ENCODE results near the gene SASH1.

Gene SASH1

DNA sequence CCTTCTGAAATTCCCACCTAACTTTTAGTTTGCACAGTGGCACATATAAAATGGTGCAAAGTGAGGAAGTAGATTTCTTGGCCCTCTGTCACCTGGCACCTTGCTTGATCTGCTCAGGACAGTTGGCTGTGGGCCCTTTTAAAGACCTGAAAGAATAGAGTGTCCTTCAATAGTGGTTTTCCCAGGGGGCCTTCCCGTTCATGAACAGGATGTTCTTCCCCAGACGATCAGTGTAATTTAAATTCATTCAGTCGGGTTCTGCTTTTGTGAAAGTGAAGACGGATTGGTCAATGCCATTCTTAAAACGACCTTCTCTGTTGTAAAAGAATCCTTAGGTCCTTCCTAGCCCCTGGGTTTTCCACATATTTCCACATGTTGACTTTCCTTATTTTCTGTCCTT, 178.5 kb downstream of the SASH1 start:
- DNase-seq (ENCODE audit: low read depth) = no peak

DNA sequence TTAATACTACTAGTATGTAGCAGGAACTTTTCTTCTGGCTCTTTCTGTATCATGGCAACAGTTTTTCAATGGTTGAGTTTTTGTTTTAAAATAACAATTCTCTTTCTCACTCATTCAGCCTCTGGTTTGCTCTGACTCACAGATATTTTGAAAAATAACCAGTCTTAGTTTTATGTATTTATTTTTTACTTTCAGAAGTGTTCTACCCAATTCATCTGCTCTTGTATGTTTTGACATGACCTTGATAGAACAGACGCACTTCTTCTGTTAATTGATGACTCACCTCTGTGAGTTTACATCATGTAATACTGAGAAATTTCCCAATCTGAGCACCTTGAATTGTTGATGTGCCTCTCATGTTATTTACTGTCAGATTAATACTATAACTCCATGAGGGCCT, 178.9 kb downstream of the SASH1 start:
- no peak for DNase-seq (ENCODE audit: low read depth)

DNA sequence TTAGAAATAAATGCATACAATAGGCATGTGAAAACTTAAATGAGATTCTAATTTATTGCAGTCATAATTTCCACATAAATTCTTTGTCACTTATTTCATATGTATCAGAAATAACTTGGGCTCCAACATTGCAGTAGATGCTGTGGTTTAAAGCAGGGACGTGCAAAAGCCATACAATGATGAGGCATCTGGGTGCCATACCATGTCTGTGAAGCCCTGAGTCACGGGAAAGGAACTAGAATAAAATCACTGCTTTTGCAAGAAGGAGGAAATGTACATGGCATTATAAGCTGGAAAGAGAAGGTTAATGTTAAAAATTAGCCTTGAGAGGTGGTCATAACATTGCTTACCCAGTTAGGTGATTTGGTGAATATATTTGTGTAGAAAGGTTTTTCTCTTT, 180.4 kb downstream of the SASH1 start:
- no peak for DNase-seq (ENCODE audit: low read depth)

DNA sequence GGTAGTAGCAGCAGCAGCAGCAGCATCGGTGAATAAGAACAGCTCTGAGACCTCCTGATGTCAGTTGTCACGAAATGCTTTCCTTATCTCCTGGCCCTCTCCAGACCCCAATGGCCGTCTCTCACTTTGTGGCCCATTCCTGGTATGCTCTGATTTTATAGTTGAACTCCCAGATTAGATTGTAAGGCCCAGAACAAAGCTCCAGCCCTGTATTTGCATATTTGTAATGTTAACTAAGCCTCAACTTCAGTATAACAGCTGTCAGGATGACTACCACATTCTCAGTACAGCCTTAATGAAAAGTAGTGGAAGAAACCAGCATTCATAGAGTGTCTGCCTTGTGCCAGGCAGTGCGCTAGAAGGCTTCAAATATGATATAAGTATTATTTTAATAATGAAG, 180.9 kb downstream of the SASH1 start:
- no peak for DNase-seq (ENCODE audit: low read depth)

DNA sequence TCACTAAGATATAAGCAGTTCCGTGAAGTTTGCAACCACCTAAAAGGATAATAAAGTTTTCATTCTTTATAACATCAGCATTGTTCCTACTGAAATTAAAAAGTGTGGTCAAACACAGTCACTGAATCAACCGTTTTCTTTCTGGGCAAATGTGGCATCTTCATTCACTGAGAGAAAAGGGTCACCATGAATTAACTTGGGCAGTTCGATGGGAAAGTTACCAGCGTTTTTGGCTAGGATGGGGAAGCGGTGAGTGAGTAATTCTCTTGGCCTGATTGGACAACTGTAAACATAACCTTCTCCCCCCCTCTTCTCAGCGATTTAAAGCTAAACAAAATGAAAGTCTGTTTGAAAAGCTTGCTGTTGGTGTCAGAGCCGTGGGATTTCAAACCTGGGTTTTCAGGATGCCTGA, 181.8 kb downstream of the SASH1 start:
- DNase-seq (ENCODE audit: low read depth) = no peak

DNA sequence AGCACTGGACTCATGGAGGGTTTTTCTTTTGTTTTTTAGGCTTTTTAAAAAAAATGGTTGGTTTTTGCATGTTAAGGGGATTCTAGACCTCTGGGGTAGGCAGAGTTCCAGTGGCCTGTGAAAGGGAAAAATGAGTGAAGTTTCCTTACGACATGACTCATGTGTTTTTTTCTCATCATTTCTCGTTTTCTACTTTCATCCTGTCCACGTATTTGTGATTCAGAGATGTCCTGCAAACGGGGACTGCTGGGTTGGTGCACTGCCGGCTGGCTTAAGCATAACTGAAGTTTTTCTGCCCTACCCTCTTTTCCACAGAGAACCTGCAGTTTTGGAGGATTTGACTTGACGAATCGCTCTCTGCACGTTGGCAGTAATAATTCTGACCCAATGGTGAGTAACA, 182.3 kb downstream of the SASH1 start:
- DNase-seq (ENCODE audit: low read depth) = no peak

DNA sequence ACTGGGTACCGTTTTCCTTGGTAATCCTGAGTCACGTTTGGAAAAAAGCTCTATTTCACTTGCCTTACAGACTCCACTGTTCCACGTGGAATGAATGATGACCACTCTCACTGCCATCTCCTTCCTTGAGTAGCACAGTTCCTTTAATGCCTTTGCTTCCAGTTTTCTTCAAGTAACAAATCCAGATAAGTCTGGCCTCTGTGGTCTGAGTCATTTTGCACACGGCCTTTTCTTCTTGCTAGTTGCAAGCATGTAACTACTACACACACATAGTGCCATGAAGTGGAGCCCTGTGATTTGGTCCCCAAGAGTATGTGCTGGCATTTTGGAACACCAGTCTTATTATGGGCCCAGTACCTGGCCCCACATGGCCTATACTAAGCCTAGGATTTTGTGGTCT, 182.8 kb downstream of the SASH1 start:
- no peak for DNase-seq (ENCODE audit: low read depth)

DNA sequence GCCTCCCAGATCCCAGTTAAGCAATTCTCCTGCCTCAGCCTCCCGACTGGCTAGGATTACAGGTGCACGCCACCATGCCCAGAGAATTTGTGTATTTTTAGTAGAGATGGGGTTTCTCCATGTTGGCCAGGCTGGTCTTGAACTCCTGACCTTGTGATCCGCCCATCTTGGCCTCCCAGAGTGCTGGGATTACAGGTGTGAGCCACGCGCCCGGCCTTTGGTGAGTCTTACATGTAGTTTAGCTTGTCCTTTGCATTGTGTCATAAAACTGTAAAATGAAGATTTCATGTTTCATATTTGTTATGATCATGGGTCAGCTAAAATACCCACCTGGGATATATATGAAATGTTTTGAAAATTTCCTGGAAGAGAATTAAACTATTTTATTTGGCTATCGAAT, 183.5 kb downstream of the SASH1 start:
- DNase-seq (ENCODE audit: low read depth) = no peak

DNA sequence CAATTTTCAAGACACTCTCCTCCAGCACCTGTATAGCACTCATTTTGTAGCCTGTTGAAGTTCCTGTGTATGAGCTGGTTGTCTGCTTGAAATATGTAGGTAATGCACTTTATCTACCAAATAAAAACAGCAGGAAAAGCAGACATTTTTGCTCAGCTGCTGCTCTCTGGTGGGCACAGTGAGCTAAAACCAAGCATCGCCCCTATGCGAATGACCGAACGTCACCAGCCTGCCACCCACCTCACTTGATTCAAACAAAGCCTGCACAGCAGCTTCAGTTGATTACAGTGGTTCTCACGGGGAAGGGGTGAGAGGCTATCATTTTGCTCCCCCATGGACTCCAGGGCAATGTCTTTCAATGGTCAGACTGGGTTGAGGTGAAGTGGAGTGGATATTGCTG, 185.7 kb downstream of the SASH1 start:
- no peak for DNase-seq (ENCODE audit: low read depth)

DNA sequence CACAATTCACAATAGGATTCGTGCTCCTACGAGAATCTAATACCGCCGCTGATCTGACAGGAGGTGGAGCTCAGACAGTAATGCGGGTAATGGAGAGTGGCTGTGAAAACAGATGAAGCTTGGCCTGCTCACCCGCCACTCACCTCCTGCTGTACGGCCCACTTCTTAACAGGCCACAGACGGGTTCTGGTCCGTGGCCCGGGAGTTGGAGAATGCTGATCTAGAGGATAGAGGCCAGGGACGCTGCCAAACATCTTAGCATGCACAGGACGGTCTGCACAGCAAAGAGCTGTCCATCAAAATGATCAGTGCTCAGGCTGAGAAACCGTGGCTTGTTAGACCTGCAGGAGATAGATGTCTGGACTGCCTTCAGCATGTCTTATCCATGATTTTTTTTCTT, 186.4 kb downstream of the SASH1 start:
- DNase-seq (ENCODE audit: low read depth) = no peak

DNA sequence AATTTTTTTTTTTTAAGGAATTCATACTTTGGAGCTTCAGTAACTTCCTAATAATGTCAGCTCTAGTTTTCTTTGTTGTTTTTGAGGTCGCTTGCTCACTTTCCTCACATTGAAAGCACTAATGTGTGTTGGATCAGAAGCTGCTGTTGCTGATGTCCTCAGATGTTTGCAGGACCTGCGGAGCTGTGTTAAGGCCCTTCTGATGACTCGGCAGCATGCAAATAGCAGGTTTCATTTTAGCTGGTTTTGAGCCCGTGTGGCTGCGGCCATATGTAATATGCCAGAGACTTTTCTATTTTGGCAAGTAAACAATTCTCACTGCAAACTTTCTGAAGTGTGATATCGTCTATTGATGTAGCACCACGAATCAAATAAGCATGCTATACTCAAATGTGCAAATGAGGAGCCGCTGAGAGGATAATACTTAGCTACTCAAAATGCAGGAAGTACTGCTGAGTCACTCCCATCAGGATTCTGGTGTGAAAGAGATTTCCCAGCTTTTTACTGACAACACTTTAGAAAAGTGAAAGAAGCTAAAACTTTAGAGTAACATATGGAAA, 187.8 kb downstream of the SASH1 start:
- peak; percentile 90 for DNase-seq (ENCODE audit: low read depth)

DNA sequence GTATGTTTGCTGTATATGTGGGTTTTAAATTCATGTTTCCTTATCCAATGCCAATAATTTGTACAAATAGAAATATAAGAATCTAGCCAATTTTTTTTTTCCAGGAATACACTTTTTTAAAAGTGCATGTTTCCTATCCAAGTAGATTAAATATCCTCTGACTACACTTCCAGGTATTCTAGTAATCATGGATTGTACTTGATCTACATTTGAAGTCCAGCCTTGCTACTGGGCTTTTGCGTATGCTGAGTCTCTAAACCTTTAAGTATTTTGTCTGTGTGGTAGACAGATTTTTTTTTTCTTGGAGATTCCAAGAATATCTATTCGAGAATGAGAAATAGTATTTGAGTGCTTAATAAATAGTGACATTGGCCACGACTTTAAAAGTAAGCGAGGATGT, 188.3 kb downstream of the SASH1 start:
- no peak for DNase-seq (ENCODE audit: low read depth)

DNA sequence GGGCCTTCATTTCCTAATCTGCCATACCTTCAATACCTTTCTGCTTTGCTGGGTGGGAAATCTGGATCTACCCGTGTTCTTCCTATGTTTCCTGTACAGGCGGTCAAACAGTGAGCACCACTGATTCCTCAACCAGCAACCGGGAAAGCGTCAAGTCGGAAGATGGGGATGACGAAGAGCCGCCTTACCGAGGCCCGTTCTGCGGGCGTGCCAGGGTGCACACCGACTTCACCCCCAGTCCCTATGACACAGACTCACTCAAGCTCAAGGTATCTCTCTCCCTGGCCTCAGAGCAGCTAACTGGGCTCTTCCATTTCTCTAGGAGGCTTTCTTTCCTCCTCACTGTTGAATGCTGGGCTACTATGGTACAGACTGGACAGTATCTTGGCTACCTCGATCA, 190.1 kb downstream of the SASH1 start:
- no peak for DNase-seq (ENCODE audit: low read depth)

DNA sequence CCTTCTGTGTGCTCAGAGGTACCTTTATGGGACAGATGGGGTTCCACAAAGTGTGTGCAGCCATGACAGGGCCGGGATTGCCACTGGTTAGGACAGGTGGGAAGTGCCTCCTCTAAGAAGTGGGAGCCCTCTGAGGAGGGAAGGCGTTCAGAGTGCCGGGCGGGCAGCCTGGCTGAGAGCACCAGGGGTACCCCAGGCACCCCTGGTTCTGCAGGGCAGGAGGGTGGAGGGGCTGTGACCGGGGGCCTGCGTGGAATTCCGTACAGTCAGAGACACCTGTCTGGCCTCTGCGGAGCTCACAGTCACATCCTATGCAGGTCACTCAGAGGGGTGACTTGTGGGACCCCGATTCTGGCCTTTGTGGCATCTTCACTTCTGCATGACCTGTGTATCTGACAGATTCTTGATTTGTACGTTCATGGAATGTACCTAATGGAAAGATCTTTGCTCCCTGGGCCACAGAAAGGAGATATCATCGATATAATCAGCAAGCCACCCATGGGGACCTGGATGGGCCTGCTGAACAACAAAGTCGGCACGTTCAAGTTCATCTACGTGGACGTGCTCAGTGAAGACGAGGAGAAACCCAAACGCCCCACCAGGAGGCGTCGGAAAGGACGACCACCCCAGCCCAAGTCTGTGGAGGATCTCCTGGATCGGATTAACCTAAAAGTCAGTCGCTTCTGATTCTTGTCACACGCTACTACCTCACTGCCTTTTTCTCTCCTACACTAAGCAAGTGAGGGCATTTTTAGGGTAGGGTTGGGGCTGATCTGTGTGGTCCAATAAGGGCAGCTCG, 190.9 kb downstream of the SASH1 start:
- DNase-seq (ENCODE audit: low read depth) = no peak

DNA sequence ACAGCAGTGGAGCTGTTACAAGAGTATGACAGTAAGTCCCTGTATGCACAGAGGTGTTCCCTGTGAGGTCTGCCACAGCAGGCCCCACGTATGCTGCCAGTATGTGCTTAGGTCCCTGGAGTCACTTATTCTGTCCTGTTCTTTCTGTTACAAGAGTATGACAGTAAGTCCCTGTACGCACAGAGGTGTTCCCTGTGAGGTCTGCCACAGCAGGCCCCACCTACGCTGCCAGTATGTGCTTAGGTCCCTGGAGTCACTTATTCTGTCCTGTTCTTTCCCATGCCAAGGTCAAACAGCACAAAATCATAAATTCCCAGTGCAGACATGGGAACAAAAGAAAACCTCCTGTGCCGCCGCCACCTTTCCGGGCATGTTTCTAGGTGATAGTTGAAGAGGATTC, 192.2 kb downstream of the SASH1 start:
- no peak for DNase-seq (ENCODE audit: low read depth)

DNA sequence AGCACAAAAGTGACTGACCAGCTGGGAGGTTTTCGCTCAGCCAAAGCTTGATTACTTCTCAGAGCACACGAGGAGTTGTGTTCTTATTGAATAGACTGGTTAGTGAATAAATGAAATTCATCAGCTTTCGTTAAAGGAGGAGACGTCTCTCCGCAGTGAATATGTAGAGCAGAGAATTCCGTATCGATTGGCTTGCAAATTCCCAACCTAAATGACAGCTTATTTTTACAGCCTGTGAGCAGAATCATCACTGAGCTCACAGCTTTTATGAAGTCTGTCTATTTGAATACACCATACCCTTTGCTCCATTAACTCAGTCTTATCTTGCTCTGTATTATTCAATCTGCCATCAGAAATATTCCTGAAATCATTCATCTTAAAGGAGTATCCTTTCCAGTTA, 192.7 kb downstream of the SASH1 start:
- DNase-seq (ENCODE audit: low read depth) = no peak

DNA sequence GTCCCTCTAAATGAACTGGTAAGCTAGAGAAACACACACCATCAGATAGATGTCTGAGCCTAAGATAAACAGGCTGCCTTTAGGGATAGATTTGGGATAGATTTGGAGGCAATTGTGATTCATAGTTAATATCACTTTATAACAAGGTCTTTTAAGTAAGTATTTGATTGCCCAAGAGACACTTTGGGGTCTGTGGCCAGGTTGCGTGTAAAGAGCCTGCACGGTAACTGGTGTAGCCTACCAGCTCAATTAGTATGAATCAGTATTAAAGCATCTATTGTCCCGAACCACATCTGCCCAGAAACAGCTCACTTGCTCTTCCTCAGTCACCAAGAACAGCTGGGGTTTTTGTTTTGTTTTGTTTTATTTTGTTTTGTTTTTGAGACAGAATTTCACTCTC, 193.3 kb downstream of the SASH1 start:
- DNase-seq (ENCODE audit: low read depth) = peak; percentile 77

DNA sequence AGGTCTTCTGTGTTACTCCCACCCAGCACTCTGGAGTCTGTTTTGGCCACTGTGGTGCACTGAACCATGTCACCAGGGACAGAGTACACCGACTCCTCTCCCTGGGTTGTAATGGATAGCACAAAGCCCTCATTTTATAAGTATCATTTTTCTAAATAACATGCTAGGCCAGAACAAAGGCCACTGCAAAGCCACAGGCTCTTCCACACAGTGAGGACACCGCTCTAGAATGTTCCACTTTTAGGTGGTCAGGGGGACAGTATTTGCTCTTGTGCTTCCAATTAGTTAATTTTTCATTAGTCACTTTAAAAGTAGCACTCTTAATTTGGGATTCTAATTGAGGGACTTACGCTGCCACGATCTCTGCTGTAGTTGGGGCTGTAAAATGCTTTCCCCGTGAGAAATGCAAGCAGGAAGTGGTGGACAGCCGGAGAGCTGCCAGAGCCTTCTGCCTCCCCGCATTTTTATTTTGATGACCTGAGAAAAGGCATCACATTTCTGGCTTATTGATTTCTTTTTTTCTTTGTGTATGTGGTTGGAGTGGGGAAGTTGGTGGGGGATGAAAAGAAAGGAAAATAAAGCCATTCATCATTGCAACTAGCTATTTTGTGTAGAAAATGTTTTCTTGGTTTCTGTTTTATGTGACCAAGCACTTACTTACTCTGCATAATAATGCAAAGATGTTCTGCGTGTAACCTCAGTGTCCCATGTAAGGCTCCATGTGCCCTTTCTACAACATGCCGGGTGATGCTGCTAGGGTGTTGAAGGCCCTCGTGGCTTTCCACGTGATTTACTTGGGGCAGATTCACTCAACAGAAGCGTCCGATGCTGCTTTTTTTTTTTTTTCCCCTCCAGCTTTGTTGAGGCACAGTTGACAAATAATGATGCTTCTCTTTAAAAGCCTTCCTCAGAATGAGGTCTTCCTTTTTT, 195.9 kb downstream of the SASH1 start:
- no peak for DNase-seq (ENCODE audit: low read depth)

DNA sequence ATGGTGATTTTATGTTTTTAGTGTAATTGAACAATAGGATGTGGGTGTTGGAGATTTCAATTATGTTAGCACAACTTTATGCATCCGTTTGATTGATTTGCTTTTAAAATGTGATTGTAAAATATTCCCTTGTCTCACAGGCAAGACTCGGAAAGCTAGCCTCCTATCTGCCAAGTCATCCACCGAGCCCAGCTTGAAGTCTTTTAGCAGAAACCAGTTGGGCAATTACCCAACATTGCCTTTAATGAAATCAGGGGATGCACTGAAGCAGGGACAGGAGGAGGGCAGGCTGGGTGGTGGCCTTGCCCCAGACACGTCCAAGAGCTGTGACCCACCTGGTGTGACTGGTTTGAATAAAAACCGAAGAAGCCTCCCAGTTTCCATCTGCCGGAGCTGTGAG, 200.9 kb downstream of the SASH1 start:
- no peak for DNase-seq (ENCODE audit: low read depth)

DNA sequence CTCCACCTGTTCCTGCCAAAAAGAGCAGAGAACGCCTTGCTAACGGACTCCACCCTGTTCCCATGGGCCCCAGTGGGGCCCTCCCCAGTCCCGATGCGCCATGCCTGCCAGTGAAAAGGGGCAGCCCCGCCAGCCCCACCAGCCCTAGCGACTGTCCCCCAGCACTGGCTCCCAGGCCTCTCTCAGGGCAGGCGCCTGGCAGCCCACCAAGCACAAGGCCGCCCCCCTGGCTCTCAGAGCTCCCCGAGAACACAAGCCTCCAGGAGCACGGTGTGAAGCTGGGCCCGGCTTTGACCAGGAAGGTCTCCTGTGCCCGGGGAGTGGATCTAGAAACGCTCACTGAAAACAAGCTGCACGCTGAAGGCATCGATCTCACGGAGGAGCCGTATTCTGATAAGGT, 201.8 kb downstream of the SASH1 start:
- no peak for DNase-seq (ENCODE audit: low read depth)

DNA sequence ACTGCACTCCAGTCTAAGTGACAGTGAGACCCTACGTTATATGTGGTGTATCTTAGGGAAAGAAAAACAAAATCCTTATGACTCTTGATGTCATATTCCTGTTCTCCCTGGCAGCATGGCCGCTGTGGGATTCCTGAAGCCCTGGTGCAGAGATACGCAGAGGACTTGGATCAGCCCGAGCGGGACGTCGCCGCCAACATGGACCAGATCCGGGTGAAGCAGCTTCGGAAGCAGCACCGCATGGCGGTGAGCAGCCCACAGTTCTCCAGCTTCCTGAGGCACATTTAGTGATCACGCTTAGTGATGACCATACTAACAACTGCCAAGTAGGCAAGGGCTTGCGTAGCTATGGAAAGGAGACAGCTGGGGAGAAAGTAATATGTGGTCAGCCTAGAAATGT, 203.3 kb downstream of the SASH1 start:
- DNase-seq (ENCODE audit: low read depth) = no peak

DNA sequence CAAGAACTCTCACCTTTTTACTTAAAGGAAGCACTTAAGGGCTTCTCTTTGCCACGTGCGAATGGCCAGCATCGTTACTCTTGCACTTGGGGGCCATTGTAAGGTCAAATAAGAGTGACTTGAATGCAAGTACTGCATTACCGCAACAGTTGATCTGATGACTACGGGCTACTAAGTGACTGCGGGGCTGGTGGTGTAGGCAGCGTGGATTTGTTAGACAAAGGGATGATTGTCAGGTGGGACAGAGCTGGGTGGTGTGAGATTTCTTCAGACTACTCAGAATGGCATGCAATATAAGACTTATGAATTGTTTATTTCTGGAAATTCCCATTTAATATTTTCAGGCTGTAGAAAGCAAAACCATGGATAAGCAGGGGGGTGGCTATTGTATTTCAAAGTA, 204.5 kb downstream of the SASH1 start:
- DNase-seq (ENCODE audit: low read depth) = no peak
